Stomach (tissue), 9 donors: ENCODE data around the gene CLDN9. TPM values are rescaled to one million over a fixed set of nuclear protein-coding genes. Genes with fewer than 3 reads are reported as not detected.

Source experiments
- DNase-seq, 2 donors: peaks; one replicate each; pipeline versions ENCODE4 v3.0.0 to v3.0.0-alpha.2; 2013 to 2019
- H3K27ac ChIP-seq, 5 donors: fragments of 200-600 bp in 4 of 5; sonication (generic) in 4 of 5; one replicate each; pipeline ENCODE4 v1.5.1; 2013 to 2019; ENCODE audit warnings: mild to moderate bottlenecking in 1 of 5, moderate library complexity in 1 of 5
- H3K27me3 ChIP-seq, 3 donors: fragments of 200-600 bp; sonication (generic); one replicate each; pipeline ENCODE4 v1.5.1; 2017 to 2019; ENCODE audit warnings: mixed run types in 1 of 3
- H3K36me3 ChIP-seq, 4 donors: fragments of 200-600 bp; sonication (generic); 1 replicate in 3 of 4; 2 replicates in 1 of 4; pipeline ENCODE4 v1.5.1; 2016 to 2019
- H3K4me1 ChIP-seq, 4 donors: fragments of 200-600 bp; sonication (generic); one replicate each; pipeline ENCODE4 v1.5.1; 2016 to 2019
- H3K4me3 ChIP-seq, 4 donors: fragments of 200-600 bp; sonication (generic) in 3 of 4; one replicate each; pipeline ENCODE4 v1.5.1; 2016 to 2019; ENCODE audit warnings: mild to moderate bottlenecking in 1 of 4
- H3K9me3 ChIP-seq, 4 donors: fragments of 200-600 bp; sonication (generic); one replicate each; pipeline ENCODE4 v1.5.1; 2016 to 2019
- CTCF ChIP-seq, 7 experiments: fragments of 450-650 bp in 4 of 7; fragments of 200-600 bp in 3 of 7; sonication (generic) in 3 of 7; IDR thresholded peaks; one replicate each; pipeline ENCODE4 v1.5.1; 2016 to 2019; ENCODE audit warnings: antibody characterized with exemption in 7 of 7, control low read depth in 2 of 7, mild to moderate bottlenecking in 1 of 7
- EP300 ChIP-seq: sonication (generic); formaldehyde crosslinking; IDR thresholded peaks from one replicate; pipeline ENCODE4 v1.6.1; 2017; ENCODE audit warnings: antibody characterized with exemption
- POLR2A ChIP-seq, 4 donors: fragments of 450-650 bp; IDR thresholded peaks; one replicate each; pipeline ENCODE4 v1.6.1; 2016; ENCODE audit warnings: antibody characterized with exemption in 4 of 4, control low read depth in 2 of 4, mild to moderate bottlenecking in 1 of 4, moderate library complexity in 1 of 4
- POLR2AphosphoS5 ChIP-seq, 3 donors: sonication (generic); formaldehyde crosslinking; IDR thresholded peaks; one replicate each; pipeline ENCODE4 v1.6.1; 2016; ENCODE audit warnings: antibody characterized with exemption in 3 of 3
- WGBS, 5 donors: extraction: QIAGEN DNeasy Blood & Tissue Kit in 3 of 5; methylation state at CpG; one replicate each; pipeline versions ENCODE4 v1.1.5 to v1.1.7; 2013 to 2018; 5-methylcytosine and 5-hydroxymethylcytosine counted together
- intact Hi-C: fragments of 100-400 bp; cut with DNase I; formaldehyde crosslinking; loops from one replicate; pipeline ENCODE4 v1.15.1; 2023; ENCODE audit warnings: low total_unique reads
- polyA plus RNA-seq, 3 donors: library from polyadenylated mRNA; stranded (reverse); fragments of 200-250 nt; gene quantifications; one replicate each; pipeline ENCODE4 v1.2.3, GENCODE V29; 2013
- total RNA-seq, 5 donors: library from RNA; depleted of rRNA; stranded (reverse); fragments of >200 nt; gene quantifications; one replicate each; pipeline versions ENCODE4 v1.1.0 to v1.2.3, GENCODE V29; 2014 to 2016
- donor health status: healthy with polysubstance abuse.
- donor health status: Bipolar disorder and iron deficiency.
- donor health status: healthy.

CLDN9 gene
- total and polyA plus RNA-seq, 8 donors = 0.28 to 0.31 TPM; not detected in 6

DNA sequence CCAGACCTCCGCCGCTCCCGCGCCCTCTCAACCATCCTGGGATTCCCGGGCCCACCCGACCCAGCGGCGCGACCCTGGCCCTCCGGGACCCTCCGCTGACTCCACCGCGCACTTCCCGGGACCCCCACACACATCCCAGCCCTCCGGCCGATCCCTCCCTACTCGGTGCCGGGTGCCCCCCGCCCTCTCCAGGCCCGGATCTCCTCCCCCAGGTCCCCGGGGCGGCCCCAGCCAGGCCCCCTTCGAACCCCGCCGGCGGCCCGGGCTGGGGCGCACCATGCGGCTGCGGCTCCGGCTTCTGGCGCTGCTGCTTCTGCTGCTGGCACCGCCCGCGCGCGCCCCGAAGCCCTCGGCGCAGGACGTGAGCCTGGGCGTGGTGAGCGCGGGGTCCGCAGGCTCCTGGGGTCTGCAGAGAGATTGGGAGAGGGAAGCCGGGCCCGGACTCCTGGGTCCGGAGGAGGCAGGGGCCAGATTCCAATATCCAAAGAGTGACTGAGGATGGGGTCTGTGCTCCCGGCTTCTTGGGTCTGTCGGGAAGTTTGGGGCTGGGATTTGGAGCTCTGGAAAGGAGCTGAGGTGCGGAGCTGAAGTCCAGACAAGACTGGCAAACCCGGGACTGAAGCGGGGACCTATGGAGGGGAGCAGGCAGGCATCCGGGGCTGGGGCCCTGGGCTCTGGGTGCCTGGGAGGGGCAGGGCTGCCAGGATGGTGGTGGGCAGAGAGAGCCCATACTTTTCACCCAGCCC lies 34.1 kb downstream of the CLDN9 start:
- Histone ChIP-seq H3K36me3 (no peaks in the 10 kb centered on the region), H3K4me3 (peak overlapping the region; percentile 46 to 69 (median 52)), H3K4me1 (peaks cover 23 to 27% (median 25%) of the 10 kb centered on the region in 4 donors), H3K27ac (peak overlapping the region in 3 of 5 donors; percentile 29 to 73 (median 59)), H3K9me3 (no peaks in the 10 kb centered on the region), H3K27me3 (peaks cover 19 to 98% (median 71%) of the 10 kb centered on the region in 3 donors)
- TF ChIP-seq POLR2AphosphoS5 (IDR thresholded peaks at IDR 0.05) = no peak
- TF ChIP-seq POLR2A (IDR thresholded peaks at IDR 0.05) = no peak
- TF ChIP-seq EP300 = no peak
- TF ChIP-seq CTCF (IDR thresholded peaks at IDR 0.05) = no peak
- WGBS, 5 donors = 1 to 4% (median 2%) methylated on average over 12 to 53 of the region's 54 CpGs
- DNase-seq = no peak
- intact Hi-C loops = no loop called here

DNA sequence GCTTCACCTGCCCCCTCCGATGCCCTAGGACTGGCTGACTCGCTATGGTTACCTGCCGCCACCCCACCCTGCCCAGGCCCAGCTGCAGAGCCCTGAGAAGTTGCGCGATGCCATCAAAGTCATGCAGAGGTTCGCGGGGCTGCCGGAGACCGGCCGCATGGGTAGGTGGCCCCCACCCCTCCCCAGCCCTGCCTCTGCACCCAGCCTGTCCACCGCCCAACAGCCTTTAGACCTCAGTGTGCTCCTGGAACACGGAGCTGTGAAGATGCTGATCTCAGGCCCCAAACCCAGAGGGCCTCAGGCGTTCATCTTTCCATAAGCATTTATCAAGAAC lies 34.6 kb downstream of the CLDN9 start:
- Histone ChIP-seq H3K4me1 (peaks cover 23 to 27% (median 25%) of the 10 kb centered on the region in 4 donors), H3K9me3 (no peaks in the 10 kb centered on the region), H3K27ac (peak overlapping the region in 1 of 5 donors; percentile 73), H3K27me3 (peaks cover 19 to 97% (median 71%) of the 10 kb centered on the region in 3 donors), H3K4me3 (peak overlapping the region in 1 of 4 donors; percentile 57), H3K36me3 (no peaks in the 10 kb centered on the region)
- intact Hi-C loops = no loop called here
- TF ChIP-seq EP300 (no peak), POLR2A (IDR thresholded peaks at IDR 0.05) (no peak), CTCF (IDR thresholded peaks at IDR 0.05) (no peak), POLR2AphosphoS5 (IDR thresholded peaks at IDR 0.05) (no peak)
- DNase-seq = no peak
- 11 to 22% (median 13%) methylated on average over 4 to 13 of the region's 13 CpGs for WGBS, 5 donors

- H3K9me3 ChIP-seq = no peaks in the 10 kb centered on the region
- 74 to 85% (median 83%) methylated on average over 19 to 26 of the region's 26 CpGs for WGBS, 5 donors
- peaks cover 22 to 31% (median 23%) of the 10 kb centered on the region in 4 donors for H3K4me1 ChIP-seq
- intact Hi-C loops = no loop called here
- H3K27ac ChIP-seq = peak overlapping the region in 1 of 5 donors; percentile 48
- H3K36me3 ChIP-seq = peaks cover 0 to 12% (median 0%) of the 10 kb centered on the region in 4 donors
- peaks cover 13 to 71% (median 48%) of the 10 kb centered on the region in 3 donors for H3K27me3 ChIP-seq
- H3K4me3 ChIP-seq = peak overlapping the region in 2 of 4 donors; percentile 16 to 25
- TF ChIP-seq POLR2AphosphoS5 (IDR thresholded peaks at IDR 0.05) (no peak), CTCF (IDR thresholded peaks at IDR 0.05) (no peak), POLR2A (IDR thresholded peaks at IDR 0.05) (no peak)
- no peak for DNase-seq
Measured at GRCh38 chr16:3049921-3050481, 37.3 kb downstream of the CLDN9 start.

GRCh38 chr16:3050487-3050886 lies 37.8 kb downstream of the CLDN9 start:
- no peaks in the 10 kb centered on the region for H3K9me3 ChIP-seq
- peaks cover 0 to 12% (median 0%) of the 10 kb centered on the region in 4 donors for H3K36me3 ChIP-seq
- TF ChIP-seq POLR2AphosphoS5 (IDR thresholded peaks at IDR 0.05) = no peak
- no peak for TF ChIP-seq CTCF (IDR thresholded peaks at IDR 0.05)
- no peak for TF ChIP-seq POLR2A (IDR thresholded peaks at IDR 0.05)
- TF ChIP-seq EP300 = no peak
- intact Hi-C loops = no loop called here
- H3K27me3 ChIP-seq = peaks cover 12 to 66% (median 44%) of the 10 kb centered on the region in 3 donors
- peaks cover 17 to 31% (median 19%) of the 10 kb centered on the region in 4 donors for H3K4me1 ChIP-seq
- 65 to 76% (median 68%) methylated on average over 5 of the region's 5 CpGs for WGBS, 5 donors
- peak overlapping the region in 2 of 5 donors; percentile 20 to 59 for H3K27ac ChIP-seq
- H3K4me3 ChIP-seq = peak overlapping the region in 2 of 4 donors; percentile 16 to 25
- DNase-seq = no peak
